Esophagus squamous epithelium (tissue), 5 donors: Measurements from ENCODE around the gene CYS1. TPM values are rescaled to one million over a fixed set of nuclear protein-coding genes. Genes with fewer than 3 reads are reported as not detected.
A peak's percentile ranks its signal among the peaks of the same experiment; 100 is the strongest.

Experiments
- DNase-seq: peaks from one replicate; lab custom pipeline; 2025; lab: John Stamatoyannopoulos, UW
- H3K27ac ChIP-seq, 4 donors: fragments of 200-600 bp; sonication (generic); one replicate each; pipeline ENCODE4 v1.5.1; 2016 to 2019; ENCODE audit warnings: mild to moderate bottlenecking in 1 of 4
- H3K27me3 ChIP-seq, 4 donors: fragments of 200-600 bp; sonication (generic); 1 replicate in 3 of 4; 2 replicates in 1 of 4; pipeline versions ENCODE4 v1.5.1 to v1.6.0; 2017 to 2021; ENCODE audit warnings: antibody characterized with exemption in 1 of 4
- H3K36me3 ChIP-seq, 3 donors: fragments of 200-600 bp; sonication (generic); one replicate each; pipeline ENCODE4 v1.5.1; 2016 to 2019
- H3K4me1 ChIP-seq, 3 donors: fragments of 200-600 bp; sonication (generic); one replicate each; pipeline ENCODE4 v1.5.1; 2017 to 2019
- H3K4me3 ChIP-seq, 4 donors: fragments of 200-600 bp; sonication (generic); 1 replicate in 3 of 4; 2 replicates in 1 of 4; pipeline ENCODE4 v1.5.1; 2016 to 2019; ENCODE audit warnings: mild to moderate bottlenecking in 2 of 4, moderate library complexity in 1 of 4
- H3K9me3 ChIP-seq, 3 donors: fragments of 200-600 bp; sonication (generic); one replicate each; pipeline ENCODE4 v1.5.1; 2016 to 2019
- POLR2A ChIP-seq, 4 donors: fragments of 450-650 bp; IDR thresholded peaks; one replicate each; pipeline ENCODE4 v1.6.1; 2017; ENCODE audit warnings: antibody characterized with exemption in 4 of 4, mild to moderate bottlenecking in 4 of 4, moderate library complexity in 3 of 4
- WGBS, 2 donors: methylation state at CpG; one replicate each; pipeline ENCODE4 v1.1.5; 2018; 5-methylcytosine and 5-hydroxymethylcytosine counted together
- intact Hi-C: fragments of 100-400 bp; cut with DNase I; formaldehyde crosslinking; loops from one replicate; pipeline ENCODE4 v1.15.0; 2022
- total RNA-seq, 4 donors: library from RNA; depleted of rRNA; stranded (reverse); fragments of >200 nt; gene quantifications; one replicate each; pipeline ENCODE4 v1.1.0, GENCODE V29; 2016
- TF ChIP-seq, protein P1 (sequence below), 6 experiments: fragments of 450-650 bp in 4 of 6; fragments of 200-600 bp in 2 of 6; sonication (generic) in 2 of 6; IDR thresholded peaks; one replicate each; pipeline ENCODE4 v1.5.1; 2016 to 2019; ENCODE audit warnings: antibody characterized with exemption in 6 of 6, mild to moderate bottlenecking in 4 of 6, moderate library complexity in 4 of 6
- donor health status: DM: yes; HTN: yes; CAD: no.

The CYS1 gene
- total RNA-seq, 4 donors from 2014 or later, result 0.09 to 2.5 (median 0.80) TPM

DNA sequence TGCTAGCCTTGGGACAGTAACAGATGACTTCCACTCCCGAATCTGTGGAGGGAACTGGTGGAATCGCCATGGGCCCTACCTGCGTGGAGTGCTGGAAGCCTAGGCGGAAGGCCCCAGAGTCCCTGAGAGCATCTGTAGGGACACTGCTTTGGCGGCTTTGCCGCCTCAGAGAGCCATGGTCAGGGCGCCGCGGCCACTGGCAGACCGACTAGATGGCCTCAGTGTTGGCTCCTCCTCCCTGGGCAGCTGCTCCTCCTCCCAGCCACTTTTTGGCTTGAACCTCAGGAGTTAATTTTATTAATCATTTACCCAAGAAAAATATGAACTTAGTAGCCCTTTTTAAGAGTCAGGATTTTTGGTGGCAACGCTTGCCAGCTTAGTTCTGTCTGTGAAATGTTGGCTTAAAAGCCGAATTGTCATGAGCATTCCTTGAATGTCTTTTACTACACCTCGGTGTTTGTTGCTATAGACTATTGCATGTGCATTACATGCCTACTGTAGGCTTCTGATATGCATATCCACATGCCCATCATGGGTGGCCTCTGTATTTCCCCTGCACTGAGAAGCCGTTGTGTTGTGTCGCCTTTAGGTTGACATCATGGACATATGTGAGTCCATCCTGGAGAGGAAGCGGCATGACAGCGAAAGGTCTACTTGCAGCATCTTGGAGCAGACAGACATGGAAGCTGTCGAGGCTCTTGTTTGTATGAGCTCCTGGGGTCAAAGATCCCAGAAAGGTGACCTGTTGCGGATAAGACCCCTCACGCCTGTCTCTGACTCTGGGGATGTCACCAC lies 34.5 kb downstream of the CYS1 start:
- no peaks in the 10 kb centered on the region for H3K27me3 ChIP-seq
- H3K36me3 ChIP-seq, result peaks cover 12 to 44% (median 15%) of the 10 kb centered on the region in 3 donors
- DNase-seq, result no peak
- H3K9me3 ChIP-seq, result no peaks in the 10 kb centered on the region
- H3K4me3 ChIP-seq, result peak overlapping the region in 1 of 4 donors; percentile 94
- intact Hi-C loops, result no loop called here
- TF ChIP-seq POLR2A (IDR thresholded peaks at IDR 0.05), result no peak
- TF ChIP-seq, protein P1, sequence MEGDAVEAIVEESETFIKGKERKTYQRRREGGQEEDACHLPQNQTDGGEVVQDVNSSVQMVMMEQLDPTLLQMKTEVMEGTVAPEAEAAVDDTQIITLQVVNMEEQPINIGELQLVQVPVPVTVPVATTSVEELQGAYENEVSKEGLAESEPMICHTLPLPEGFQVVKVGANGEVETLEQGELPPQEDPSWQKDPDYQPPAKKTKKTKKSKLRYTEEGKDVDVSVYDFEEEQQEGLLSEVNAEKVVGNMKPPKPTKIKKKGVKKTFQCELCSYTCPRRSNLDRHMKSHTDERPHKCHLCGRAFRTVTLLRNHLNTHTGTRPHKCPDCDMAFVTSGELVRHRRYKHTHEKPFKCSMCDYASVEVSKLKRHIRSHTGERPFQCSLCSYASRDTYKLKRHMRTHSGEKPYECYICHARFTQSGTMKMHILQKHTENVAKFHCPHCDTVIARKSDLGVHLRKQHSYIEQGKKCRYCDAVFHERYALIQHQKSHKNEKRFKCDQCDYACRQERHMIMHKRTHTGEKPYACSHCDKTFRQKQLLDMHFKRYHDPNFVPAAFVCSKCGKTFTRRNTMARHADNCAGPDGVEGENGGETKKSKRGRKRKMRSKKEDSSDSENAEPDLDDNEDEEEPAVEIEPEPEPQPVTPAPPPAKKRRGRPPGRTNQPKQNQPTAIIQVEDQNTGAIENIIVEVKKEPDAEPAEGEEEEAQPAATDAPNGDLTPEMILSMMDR (IDR thresholded peaks at IDR 0.05), result no peak
- 74 to 75% methylated on average over 11 to 15 of the region's 20 CpGs for WGBS, 2 donors
- H3K4me1 ChIP-seq, result peaks cover 11 to 88% (median 48%) of the 10 kb centered on the region in 3 donors
- peak overlapping the region in 3 of 4 donors; percentile 90 to 100 (median 99) for H3K27ac ChIP-seq

- peak; percentile 74 for DNase-seq
- Histone ChIP-seq H3K4me1 (peaks cover 14 to 90% (median 55%) of the 10 kb centered on the region in 3 donors), H3K27me3 (no peaks in the 10 kb centered on the region), H3K27ac (peak overlapping the region; percentile 90 to 100 (median 97)), H3K36me3 (peaks cover 11 to 29% (median 12%) of the 10 kb centered on the region in 3 donors), H3K4me3 (peak overlapping the region; percentile 50 to 94 (median 62)), H3K9me3 (no peaks in the 10 kb centered on the region)
- 48 to 72% methylated on average over 10 to 15 of the region's 90 CpGs for WGBS, 2 donors
- TF ChIP-seq, protein P1 (IDR thresholded peaks at IDR 0.05), result no peak
- TF ChIP-seq POLR2A (IDR thresholded peaks at IDR 0.05), result no peak
- intact Hi-C loops, result no loop called here
These were observed 36.2 kb downstream of the CYS1 start for GRCh38 chr2:10043906-10044601.

- H3K9me3 ChIP-seq, result no peaks in the 10 kb centered on the region
- 0% methylated on average over 1 to 9 of the region's 104 CpGs for WGBS, 2 donors
- peak; percentile 58 for DNase-seq
- peak within 1 kb of the TSS; percentile 90 to 100 (median 97) for H3K27ac ChIP-seq
- peak in 2 of 4 donors; percentile 64 to 71 for TF ChIP-seq POLR2A (IDR thresholded peaks at IDR 0.05)
- TF ChIP-seq, protein P1 (IDR thresholded peaks at IDR 0.05), result peak in 2 of 6 experiments; percentile 13 to 25
- H3K4me1 ChIP-seq, result peaks cover 14 to 83% (median 53%) of the 10 kb centered on the region in 3 donors
- H3K27me3 ChIP-seq, result no peaks in the 10 kb centered on the region
- H3K36me3 ChIP-seq, result peaks cover 8 to 25% (median 9%) of the 10 kb centered on the region in 3 donors
- H3K4me3 ChIP-seq, result peak within 1 kb of the TSS; percentile 50 to 94 (median 62)
- intact Hi-C loops, result no loop called here
These were observed 36.8 kb downstream of the CYS1 start, which contains the start of gene KLF11 for GRCh38 chr2:10043256-10043905. TSS of gene KLF11 (plus strand) at chr2:10043550. CDS start at chr2:10043717, 167 bp downstream.

- peak in 2 of 4 donors; percentile 47 to 72 for TF ChIP-seq POLR2A (IDR thresholded peaks at IDR 0.05)
- TF ChIP-seq, protein P1 (IDR thresholded peaks at IDR 0.05), result no peak
- H3K9me3 ChIP-seq, result no peaks in the 10 kb centered on the region
- H3K36me3 ChIP-seq, result peaks cover 0 to 16% (median under 1%) of the 10 kb centered on the region in 3 donors
- no peaks in the 10 kb centered on the region for H3K27me3 ChIP-seq
- intact Hi-C loops, result no loop called here
- H3K27ac ChIP-seq, result peak overlapping the region; percentile 84 to 100 (median 97)
- H3K4me1 ChIP-seq, result peaks cover 14 to 82% (median 57%) of the 10 kb centered on the region in 3 donors
- peak; percentile 23 for DNase-seq
- 38 to 53% methylated on average over 22 to 39 of the region's 54 CpGs for WGBS, 2 donors
- peak overlapping the region in 3 of 4 donors; percentile 33 to 94 (median 69) for H3K4me3 ChIP-seq
These were observed 37.7 kb downstream of the CYS1 start for GRCh38 chr2:10042301-10043161.
